Measurements from ENCODE around the gene USP35. TPM values are rescaled to one million over a fixed set of nuclear protein-coding genes. Genes with fewer than 3 reads are reported as not detected.

Gene USP35
- total RNA-seq, 1 experiment from 2014 or later = 11.8 TPM

- Histone ChIP-seq H3K9me3 (ENCODE audit: control insufficient read depth, insufficient read depth, low read depth, low read length) (no peaks in the 10 kb centered on the region), H3K4me1 (ENCODE audit: control insufficient read depth, insufficient read depth, low read length) (peaks cover 27% of the 10 kb centered on the region), H3K27me3 (ENCODE audit: control insufficient read depth, insufficient read depth, low read length) (no peaks in the 10 kb centered on the region), H3K27ac (ENCODE audit: low read length) (peak overlapping the region; percentile 72), H3K36me3 (ENCODE audit: control insufficient read depth, insufficient read depth, low read length) (no peaks in the 10 kb centered on the region), H3K4me3 (ENCODE audit: low read depth in 2 of 2, low read length in 2 of 2) (peak overlapping the region; percentile 75 to 89)
- CTCF ChIA-PET = no interaction called here
- intact Hi-C loops (cut with micrococcal nuclease; ENCODE audit: unreplicated experiment) (no loop called here), in situ Hi-C loops (cut with HindIII; ENCODE audit: low pct_unique_long_range_greater_than_20kb, low sequenced_read_pairs) (no loop called here)
- peak; percentile 2 for ATAC-seq
- TF ChIP-seq SIN3A (IDR thresholded peaks at IDR 0.05; ENCODE audit: borderline replicate concordance, insufficient read depth, low read depth, low read length) (no peak), POLR2AphosphoS5 (IDR thresholded peaks at IDR 0.05; ENCODE audit: low read depth, low read length) (no peak), CTCF (IDR thresholded peaks at IDR 0.05) (no peak), TCF7L2 (IDR thresholded peaks at IDR 0.05; ENCODE audit: low read depth, low read length) (no peak)
- TF ChIP-seq, protein P1, sequence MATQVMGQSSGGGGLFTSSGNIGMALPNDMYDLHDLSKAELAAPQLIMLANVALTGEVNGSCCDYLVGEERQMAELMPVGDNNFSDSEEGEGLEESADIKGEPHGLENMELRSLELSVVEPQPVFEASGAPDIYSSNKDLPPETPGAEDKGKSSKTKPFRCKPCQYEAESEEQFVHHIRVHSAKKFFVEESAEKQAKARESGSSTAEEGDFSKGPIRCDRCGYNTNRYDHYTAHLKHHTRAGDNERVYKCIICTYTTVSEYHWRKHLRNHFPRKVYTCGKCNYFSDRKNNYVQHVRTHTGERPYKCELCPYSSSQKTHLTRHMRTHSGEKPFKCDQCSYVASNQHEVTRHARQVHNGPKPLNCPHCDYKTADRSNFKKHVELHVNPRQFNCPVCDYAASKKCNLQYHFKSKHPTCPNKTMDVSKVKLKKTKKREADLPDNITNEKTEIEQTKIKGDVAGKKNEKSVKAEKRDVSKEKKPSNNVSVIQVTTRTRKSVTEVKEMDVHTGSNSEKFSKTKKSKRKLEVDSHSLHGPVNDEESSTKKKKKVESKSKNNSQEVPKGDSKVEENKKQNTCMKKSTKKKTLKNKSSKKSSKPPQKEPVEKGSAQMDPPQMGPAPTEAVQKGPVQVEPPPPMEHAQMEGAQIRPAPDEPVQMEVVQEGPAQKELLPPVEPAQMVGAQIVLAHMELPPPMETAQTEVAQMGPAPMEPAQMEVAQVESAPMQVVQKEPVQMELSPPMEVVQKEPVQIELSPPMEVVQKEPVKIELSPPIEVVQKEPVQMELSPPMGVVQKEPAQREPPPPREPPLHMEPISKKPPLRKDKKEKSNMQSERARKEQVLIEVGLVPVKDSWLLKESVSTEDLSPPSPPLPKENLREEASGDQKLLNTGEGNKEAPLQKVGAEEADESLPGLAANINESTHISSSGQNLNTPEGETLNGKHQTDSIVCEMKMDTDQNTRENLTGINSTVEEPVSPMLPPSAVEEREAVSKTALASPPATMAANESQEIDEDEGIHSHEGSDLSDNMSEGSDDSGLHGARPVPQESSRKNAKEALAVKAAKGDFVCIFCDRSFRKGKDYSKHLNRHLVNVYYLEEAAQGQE (IDR thresholded peaks at IDR 0.05; ENCODE audit: insufficient read depth in 1 of 2, low read depth in 2 of 2, low read length in 1 of 2) = no peak
- no peak for DNase-seq (ENCODE audit: low read depth, low spot score)
- POLR2A ChIA-PET = no interaction called here
- no TSS peak for BruUV-seq (replicated peaks)
These were observed 530 bp downstream of the USP35 start for GRCh38 chr11:78189174-78189724.

DNA sequence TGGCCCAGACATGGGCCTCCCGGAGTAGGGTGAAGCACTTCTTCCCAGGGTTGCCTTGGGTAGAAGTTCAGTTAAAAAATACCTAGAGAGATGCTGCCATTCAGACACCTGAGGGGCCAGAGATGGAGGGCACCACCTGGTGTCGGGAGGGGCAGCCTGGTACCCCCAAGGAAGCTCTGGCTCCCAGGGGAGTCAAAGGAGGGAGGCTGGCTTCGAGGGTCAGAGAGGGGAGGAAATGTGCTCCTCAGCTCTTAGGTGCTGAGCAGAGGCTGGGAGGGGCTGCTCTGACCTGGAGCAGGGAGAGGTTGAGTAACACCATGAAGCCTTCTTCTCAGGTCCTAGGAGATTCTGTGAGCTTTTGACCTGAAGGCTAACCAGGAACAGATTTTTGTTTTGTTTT lies 1.1 kb downstream of the USP35 start:
- no TSS peak for BruUV-seq (replicated peaks)
- DNase-seq (ENCODE audit: low read depth, low spot score) (no peak), ATAC-seq (no peak)
- in situ Hi-C loops (cut with HindIII; ENCODE audit: low pct_unique_long_range_greater_than_20kb, low sequenced_read_pairs) = no loop called here
- ChIA-PET POLR2A (no interaction called here), CTCF (no interaction called here)
- H3K27me3 ChIP-seq (ENCODE audit: control insufficient read depth, insufficient read depth, low read length) = no peaks in the 10 kb centered on the region
- H3K27ac ChIP-seq (ENCODE audit: low read length) = peak overlapping the region; percentile 72
- H3K36me3 ChIP-seq (ENCODE audit: control insufficient read depth, insufficient read depth, low read length) = no peaks in the 10 kb centered on the region
- H3K9me3 ChIP-seq (ENCODE audit: control insufficient read depth, insufficient read depth, low read depth, low read length) = no peaks in the 10 kb centered on the region
- peak overlapping the region; percentile 75 to 89 for H3K4me3 ChIP-seq (ENCODE audit: low read depth in 2 of 2, low read length in 2 of 2)
- H3K4me1 ChIP-seq (ENCODE audit: control insufficient read depth, insufficient read depth, low read length) = peaks cover 27% of the 10 kb centered on the region
- intact Hi-C loops (cut with micrococcal nuclease; ENCODE audit: unreplicated experiment) = no loop called here
- no peak for TF ChIP-seq SIN3A (IDR thresholded peaks at IDR 0.05; ENCODE audit: borderline replicate concordance, insufficient read depth, low read depth, low read length)
- TF ChIP-seq, protein P1 (IDR thresholded peaks at IDR 0.05; ENCODE audit: insufficient read depth in 1 of 2, low read depth in 2 of 2, low read length in 1 of 2) = no peak
- TF ChIP-seq CTCF (IDR thresholded peaks at IDR 0.05) = no peak
- TF ChIP-seq TCF7L2 (IDR thresholded peaks at IDR 0.05; ENCODE audit: low read depth, low read length) = no peak

Measured in Panc1 (cell line).